Breast epithelium (tissue), 3 donors: ENCODE data around the gene C2CD5.

Source experiments
- POLR2A ChIP-seq: fragments of 450-650 bp; IDR thresholded peaks from one replicate; pipeline ENCODE4 v1.6.1; 2016; ENCODE audit warnings: antibody characterized with exemption, mild to moderate bottlenecking, moderate library complexity
- POLR2AphosphoS5 ChIP-seq, 3 donors: sonication (generic); formaldehyde crosslinking; IDR thresholded peaks; one replicate each; pipeline ENCODE4 v1.6.1; 2017; ENCODE audit warnings: antibody characterized with exemption in 3 of 3
- TF ChIP-seq, protein P1 (sequence below), 3 donors: fragments of 450-650 bp; IDR thresholded peaks; one replicate each; pipeline ENCODE4 v1.5.1; 2016 to 2017; ENCODE audit warnings: antibody characterized with exemption in 3 of 3, mild to moderate bottlenecking in 3 of 3, moderate library complexity in 3 of 3

DNA sequence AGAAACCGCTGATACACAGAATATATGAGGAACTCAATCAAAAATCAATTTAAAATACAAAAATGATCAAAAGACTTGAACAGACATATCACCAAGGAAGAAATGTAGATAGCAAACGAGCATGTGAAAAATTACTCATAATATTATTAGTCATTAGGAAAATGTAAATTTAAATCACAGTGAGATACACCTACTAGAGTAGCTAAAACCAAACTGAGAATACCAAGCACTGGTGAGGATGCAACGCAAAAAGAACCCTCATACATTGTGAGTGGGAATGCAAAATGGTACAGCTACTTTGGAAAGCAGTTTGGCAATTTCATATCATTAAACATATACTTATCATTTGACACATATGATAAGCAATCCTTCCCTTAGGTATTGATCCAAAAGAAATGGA is 108.8 kb downstream of the C2CD5 start:
- TF ChIP-seq, protein P1, sequence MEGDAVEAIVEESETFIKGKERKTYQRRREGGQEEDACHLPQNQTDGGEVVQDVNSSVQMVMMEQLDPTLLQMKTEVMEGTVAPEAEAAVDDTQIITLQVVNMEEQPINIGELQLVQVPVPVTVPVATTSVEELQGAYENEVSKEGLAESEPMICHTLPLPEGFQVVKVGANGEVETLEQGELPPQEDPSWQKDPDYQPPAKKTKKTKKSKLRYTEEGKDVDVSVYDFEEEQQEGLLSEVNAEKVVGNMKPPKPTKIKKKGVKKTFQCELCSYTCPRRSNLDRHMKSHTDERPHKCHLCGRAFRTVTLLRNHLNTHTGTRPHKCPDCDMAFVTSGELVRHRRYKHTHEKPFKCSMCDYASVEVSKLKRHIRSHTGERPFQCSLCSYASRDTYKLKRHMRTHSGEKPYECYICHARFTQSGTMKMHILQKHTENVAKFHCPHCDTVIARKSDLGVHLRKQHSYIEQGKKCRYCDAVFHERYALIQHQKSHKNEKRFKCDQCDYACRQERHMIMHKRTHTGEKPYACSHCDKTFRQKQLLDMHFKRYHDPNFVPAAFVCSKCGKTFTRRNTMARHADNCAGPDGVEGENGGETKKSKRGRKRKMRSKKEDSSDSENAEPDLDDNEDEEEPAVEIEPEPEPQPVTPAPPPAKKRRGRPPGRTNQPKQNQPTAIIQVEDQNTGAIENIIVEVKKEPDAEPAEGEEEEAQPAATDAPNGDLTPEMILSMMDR (IDR thresholded peaks at IDR 0.05): no peak
- no peak for TF ChIP-seq POLR2A
- TF ChIP-seq POLR2AphosphoS5 (IDR thresholded peaks at IDR 0.05): no peak
